Measurements from ENCODE around the gene HPCAL4. TPM values are rescaled to one million over a fixed set of nuclear protein-coding genes. Genes with fewer than 3 reads are reported as not detected.

HPCAL4 gene
- total RNA-seq, 1 experiment from 2014 or later, result 1.9 TPM

DNA sequence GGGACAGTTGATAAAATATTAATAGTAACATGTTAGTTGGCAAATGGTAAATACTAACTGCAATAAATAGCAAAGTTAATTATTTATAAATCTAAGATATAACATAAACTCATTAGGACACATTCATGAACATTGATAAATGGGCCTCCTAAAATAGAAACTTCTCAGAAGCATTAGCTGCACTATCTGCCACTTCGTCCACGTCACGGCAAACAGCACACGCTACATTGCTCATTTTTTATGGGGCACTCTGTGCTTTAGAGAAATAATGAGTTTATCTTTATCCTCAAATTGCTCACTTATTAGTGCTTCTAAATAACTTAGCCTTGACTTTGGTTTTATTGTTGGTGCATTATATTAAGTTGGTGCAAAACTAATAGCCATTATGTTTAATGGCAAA lies 16.3 kb upstream of the HPCAL4 start:
- DNase-seq (ENCODE audit: low spot score), result no peak
- in situ Hi-C loops (cut with HindIII; ENCODE audit: low sequenced_read_pairs), result no loop called here

DNA sequence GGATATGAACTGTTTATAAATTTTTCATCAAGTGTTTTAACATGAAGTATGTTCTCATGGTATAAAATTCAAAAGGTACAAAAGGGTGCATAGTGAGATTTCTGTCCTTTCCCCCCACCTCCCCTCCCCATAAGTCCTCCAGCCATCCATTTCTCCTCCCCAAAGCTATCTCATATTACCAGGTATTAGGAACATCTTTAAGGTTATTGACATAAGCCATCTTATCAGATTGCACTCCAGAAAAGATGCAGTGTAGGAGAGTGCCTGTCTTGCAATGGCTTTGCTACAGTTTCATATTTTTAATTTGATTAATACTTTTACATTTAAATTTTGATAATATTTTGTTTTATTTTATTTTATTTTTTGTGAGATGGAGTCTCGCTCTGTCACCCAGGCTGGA lies 13.5 kb upstream of the HPCAL4 start:
- in situ Hi-C loops (cut with HindIII; ENCODE audit: low sequenced_read_pairs), result no loop called here
- no peak for DNase-seq (ENCODE audit: low spot score)

DNA sequence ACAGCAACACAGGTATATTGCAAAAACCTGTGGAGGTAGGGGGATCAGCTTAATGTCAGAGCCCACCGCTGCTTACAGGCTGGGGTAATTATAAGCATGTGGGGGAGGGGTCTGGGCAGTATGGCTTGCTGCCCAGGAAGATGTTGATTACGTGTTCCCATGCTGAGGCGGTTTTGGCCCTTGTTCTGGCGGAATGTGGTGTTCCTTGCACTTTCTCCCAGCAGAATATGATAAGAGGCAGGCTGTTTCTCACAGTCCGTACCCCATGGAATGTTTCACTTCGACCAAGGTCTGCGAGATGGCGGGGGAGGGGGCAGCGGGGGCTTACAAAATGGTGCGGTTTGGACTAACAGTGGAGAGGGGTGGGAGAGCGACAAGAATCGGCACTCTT lies 9.8 kb upstream of the HPCAL4 start:
- DNase-seq (ENCODE audit: low spot score), result peak; percentile 42
- in situ Hi-C loops (cut with HindIII; ENCODE audit: low sequenced_read_pairs), result no loop called here

DNA sequence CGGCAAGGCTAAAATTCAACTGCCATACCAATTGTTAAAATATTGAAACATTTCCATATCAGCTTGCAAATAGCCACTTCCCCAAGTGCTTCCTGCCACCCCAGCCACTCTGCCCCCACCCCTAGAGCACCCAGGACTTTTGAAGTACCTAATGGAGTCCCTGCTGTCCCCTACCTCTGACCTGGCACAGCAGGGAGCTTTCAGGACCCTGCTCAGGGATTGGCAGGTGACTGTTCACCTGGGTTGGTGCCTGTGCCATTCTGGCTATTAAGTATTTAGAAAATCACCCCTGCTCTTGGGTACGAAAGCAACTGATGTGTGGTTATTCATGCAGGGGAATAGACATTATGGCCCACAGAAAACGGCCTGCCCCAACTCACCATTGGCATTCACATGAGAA lies 9.1 kb upstream of the HPCAL4 start:
- DNase-seq (ENCODE audit: low spot score), result no peak
- in situ Hi-C loops (cut with HindIII; ENCODE audit: low sequenced_read_pairs), result no loop called here

DNA sequence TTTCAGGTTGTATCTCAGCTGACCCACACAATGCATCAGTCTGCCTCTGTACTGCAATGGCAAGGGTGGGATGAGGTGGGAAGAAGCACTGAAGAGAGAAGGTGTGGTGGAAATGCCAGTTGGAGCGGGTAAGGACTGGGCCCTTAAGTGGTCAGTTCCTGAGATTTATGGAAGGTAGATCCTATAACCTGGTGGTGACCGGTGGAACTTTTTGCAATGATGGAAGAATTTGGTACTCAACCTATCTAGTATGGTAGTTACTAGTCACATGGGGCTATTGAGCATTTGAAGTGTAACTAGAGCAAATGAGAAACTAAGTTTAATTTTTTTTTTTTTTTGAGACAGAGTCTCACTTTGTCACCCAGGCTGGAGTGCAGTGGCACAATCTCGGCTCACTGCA lies 8.2 kb upstream of the HPCAL4 start:
- no peak for DNase-seq (ENCODE audit: low spot score)
- in situ Hi-C loops (cut with HindIII; ENCODE audit: low sequenced_read_pairs), result no loop called here

DNA sequence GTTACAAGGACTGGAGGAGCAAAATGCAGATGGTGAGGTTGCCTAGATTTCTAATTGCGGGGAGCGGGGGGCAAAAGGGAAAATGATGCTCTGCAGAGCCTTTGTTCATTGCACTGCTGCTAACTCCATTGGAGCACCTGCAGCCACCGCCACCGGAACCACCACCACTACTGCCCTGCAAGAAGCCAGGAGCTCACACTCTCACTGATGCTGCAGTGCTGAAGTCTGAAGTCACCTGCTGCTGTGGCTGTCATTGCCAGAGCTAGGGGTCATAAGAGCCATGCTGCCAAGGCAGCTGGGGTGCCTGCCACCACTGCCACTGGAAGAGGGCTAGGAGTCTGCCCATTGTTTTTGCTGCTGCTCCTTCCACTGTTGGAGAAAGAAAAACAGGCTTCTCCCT lies 7.3 kb upstream of the HPCAL4 start:
- no peak for DNase-seq (ENCODE audit: low spot score)
- in situ Hi-C loops (cut with HindIII; ENCODE audit: low sequenced_read_pairs), result no loop called here

GRCh38 chr1:39696448-39696847 lies 5.2 kb upstream of the HPCAL4 start:
- no peak for DNase-seq (ENCODE audit: low spot score)
- in situ Hi-C loops (cut with HindIII; ENCODE audit: low sequenced_read_pairs), result no loop called here

DNA sequence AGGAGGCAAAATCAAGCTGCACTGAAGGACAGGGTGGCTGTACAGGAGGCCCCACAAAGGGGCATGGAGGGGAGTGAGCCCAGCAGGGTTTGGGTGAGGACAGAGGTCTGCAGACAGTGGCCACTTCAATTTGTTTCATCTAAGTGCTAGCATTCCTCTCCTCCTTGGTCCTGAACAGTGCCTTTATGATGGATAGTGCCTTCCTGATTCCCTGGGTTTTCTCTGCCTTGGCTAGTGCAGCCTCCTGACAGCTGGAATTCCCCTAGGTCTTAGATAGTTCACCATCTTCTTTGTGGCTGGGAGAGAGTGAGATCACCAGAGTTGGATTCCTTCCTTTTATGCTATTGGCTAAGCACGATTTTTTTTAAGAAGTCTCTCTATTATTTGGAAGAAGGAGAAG lies 3.8 kb upstream of the HPCAL4 start:
- no peak for DNase-seq (ENCODE audit: low spot score)
- in situ Hi-C loops (cut with HindIII; ENCODE audit: low sequenced_read_pairs), result no loop called here

DNA sequence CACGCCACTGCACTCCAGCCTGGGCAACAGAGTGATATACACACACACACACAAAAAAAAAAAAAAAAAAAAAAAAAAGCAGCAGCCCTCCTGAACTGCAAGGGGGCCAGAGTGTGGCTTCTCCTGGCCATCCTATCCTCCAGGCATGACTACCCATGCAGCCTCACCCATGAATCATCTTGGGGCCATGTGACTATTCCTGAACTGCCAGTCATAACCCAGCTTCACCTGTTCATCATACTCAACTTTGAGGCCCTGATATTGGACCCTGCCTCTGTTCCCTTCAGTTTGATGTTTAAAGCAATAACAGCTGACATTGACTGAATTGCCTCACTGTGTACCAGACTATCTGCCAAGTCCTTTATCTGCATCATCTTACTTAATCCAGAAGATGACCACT lies 2.8 kb upstream of the HPCAL4 start:
- DNase-seq (ENCODE audit: low spot score), result no peak
- in situ Hi-C loops (cut with HindIII; ENCODE audit: low sequenced_read_pairs), result no loop called here

DNA sequence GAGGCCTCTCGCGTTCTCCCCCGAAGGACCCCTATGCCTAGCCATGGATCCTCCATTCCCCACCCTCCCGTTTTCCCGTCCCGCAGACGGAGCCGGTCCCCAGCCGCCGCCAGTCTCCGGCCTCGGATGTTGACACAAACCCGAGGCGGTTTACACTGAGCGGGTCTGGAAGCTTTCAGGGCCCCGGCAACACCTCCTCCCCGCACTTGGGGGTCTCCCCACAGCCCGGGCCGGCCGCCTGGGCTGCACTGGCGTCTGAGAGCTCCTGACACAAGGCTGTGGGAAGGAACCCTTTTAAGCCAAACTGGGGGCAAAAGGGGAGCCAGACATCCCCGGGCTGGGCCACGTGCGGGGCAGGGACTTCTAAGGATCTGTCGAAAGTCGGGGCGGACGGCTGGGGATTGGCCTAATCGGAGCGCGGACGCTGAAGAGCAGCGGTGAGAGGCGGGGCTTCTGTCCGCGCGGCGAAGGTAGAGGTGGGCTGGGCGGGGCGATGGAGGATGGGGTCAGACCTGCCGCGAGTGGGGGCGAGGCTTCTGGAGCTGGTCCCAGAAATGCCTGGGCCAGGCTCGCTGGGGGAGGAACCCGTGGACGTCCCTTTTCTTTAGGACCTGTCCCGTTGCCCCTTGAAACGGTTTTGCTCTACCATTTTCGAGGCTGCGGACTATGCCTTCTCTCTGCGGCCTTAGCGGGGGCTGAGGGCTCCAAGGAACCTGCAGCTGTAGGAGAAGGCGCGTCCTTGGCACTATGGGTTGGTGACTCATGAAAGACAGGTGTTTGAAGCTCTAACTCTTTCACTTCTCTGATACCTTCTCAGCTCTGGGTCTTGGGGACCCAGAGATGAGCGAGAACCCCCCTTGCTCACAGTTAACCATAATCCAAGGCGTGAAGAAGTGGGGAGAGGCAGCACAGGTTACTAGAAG lies 1.2 kb upstream of the HPCAL4 start:
- DNase-seq (ENCODE audit: low spot score), result peak; percentile 25
- in situ Hi-C loops (cut with HindIII; ENCODE audit: low sequenced_read_pairs), result no loop called here

- in situ Hi-C loops (cut with HindIII; ENCODE audit: low sequenced_read_pairs), result no loop called here
- no peak for DNase-seq (ENCODE audit: low spot score)
Measured at GRCh38 chr1:39690794-39691382, 345 bp downstream of the HPCAL4 start.

DNA sequence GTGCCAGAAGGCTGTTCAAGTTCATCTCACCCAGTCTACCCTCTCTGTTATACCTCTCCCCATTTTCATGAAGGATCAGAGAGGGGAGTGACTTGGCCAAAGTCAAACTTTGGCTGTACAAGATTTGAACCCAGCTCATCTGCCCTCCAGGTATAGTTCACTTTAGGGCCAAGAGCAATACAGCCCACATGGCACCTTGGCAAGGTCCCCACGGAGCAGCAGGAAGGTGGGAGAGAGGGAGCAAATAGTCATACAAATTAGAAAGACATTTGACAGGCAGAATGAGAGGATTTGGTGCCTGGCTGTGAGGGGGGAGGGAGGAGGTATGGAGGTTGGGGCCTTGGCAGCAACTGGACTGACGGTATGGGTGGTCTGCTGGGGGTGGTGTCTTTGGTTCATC lies 1.0 kb downstream of the HPCAL4 start:
- in situ Hi-C loops (cut with HindIII; ENCODE audit: low sequenced_read_pairs), result no loop called here
- DNase-seq (ENCODE audit: low spot score), result peak; percentile 57

DNA sequence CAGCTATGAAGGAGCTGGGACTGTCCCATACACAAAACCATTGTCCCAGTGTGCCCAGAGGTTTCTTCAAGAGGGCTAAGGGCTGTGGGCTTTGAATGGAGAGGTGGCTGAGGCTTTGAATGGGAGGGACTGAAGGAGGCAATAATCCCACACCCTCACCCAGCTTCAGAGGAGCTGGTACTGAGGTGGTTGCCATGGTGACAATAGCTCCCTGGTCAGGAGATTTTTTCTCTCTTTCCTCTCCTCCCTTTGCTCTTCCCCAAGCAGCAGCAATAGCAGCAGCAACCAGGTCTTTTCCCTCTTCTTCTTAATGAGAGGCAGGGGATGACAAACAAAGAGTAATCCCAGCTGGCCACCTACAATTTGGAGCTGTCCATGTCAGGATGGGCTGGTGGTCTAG lies 1.6 kb downstream of the HPCAL4 start:
- in situ Hi-C loops (cut with HindIII; ENCODE audit: low sequenced_read_pairs), result no loop called here
- DNase-seq (ENCODE audit: low spot score), result peak; percentile 89

DNA sequence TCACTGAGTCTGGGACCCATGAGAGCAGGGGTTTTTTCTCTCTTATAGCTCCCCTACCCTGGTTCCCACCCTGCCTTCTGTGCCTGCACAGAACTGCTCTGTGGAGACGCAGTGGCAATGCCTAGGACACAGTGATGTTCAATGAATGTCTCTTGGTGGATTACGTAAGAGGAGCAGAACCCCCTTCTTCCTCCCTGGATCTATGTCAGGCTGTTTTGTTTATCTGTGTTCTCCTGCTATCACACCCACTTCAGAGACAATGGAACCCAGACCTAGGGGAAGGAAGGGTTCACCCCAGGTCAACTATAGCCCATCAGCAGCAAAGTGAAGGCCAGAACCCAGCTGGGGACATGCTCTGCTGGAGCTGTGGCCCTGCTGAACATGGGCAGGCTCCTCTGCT lies 2.0 kb downstream of the HPCAL4 start:
- in situ Hi-C loops (cut with HindIII; ENCODE audit: low sequenced_read_pairs), result no loop called here

GRCh38 chr1:39688706-39689105 lies 2.5 kb downstream of the HPCAL4 start:
- DNase-seq (ENCODE audit: low spot score), result peak; percentile 37
- in situ Hi-C loops (cut with HindIII; ENCODE audit: low sequenced_read_pairs), result no loop called here

More for the DNA sequence above, 2.0 kb downstream of the HPCAL4 start:
- DNase-seq (ENCODE audit: low spot score), result peak; percentile 77

DNA sequence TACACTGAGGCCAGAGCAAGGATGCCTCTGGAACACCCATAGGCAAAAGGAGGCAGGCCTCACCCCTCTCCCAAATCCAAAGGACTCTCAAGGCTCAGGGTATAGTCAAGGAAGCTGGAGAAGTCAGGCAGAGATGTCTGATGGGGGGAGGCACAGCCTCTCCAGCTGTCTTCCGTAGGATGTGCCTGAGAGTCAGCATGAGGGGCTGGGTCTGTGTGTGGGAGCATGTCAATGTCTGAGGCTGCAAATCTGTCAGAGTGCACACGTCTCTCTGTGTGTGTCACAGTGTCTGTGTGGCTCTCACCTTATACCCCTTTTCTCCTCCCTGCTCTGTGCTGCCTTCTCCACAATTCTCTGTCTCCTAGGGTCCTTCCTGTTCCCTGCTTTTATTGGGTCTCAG lies 4.0 kb downstream of the HPCAL4 start:
- in situ Hi-C loops (cut with HindIII; ENCODE audit: low sequenced_read_pairs), result no loop called here

DNA sequence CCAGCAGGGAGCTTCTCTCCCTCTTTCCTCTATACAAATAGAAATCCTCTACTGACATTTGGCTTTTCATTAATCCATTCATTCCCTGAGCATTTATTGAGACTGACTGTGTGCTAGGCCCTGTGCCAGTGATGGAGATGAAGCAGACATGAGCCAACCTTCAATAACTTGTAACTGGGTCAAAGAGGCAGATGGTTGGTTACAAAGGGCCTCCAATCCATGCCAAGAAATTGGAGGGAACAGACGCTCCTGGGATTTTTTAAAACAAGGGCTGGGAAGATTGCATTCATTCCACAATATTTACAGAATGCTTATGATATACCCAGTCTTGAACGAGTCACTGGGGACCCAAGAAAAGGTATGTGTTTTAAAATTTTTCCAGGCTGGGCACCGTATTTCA lies 6.2 kb downstream of the HPCAL4 start:
- in situ Hi-C loops (cut with HindIII; ENCODE audit: low sequenced_read_pairs), result no loop called here
- peak; percentile 98 for DNase-seq (ENCODE audit: low spot score)

More for the DNA sequence above, 4.0 kb downstream of the HPCAL4 start:
- DNase-seq (ENCODE audit: low spot score), result peak; percentile 23

- no peak for DNase-seq (ENCODE audit: low spot score)
- in situ Hi-C loops (cut with HindIII; ENCODE audit: low sequenced_read_pairs), result no loop called here
Measured at GRCh38 chr1:39684313-39684664, 6.9 kb downstream of the HPCAL4 start.

DNA sequence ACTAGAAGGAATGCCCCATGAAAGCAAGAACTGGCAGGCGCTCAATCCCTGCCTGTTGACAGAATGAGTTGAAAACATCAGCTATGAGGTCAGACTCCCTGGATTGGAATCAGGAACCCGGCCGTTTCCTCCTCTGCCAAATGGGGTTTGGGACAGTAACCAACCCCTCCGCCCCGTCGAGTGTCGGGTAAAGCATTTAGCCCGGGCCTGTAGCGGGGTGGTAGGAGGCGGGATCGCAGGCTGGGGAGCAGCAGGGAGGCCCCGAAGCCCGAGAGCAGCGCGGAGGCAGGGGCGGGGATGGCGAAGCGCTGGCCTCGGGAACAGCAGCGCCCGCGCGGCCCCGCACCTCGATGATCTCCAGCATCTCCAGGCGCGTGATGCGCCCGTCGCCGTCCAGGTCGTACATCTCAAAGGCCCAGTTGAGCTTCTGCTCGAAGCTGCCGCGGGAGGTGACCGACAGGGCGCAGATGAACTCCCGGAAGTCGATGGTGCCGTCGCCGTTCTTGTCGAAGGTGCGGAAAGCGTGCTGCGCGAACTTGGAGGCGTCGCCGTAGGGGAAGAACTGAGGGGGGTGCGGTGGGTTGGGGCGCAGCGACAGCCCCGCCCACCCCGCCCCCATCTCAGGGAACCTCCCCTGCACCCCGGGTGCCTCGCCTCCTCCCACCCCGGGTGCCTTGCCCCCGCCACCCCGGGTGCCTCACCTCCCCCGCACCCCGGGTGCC lies 7.5 kb downstream of the HPCAL4 start:
- in situ Hi-C loops (cut with HindIII; ENCODE audit: low sequenced_read_pairs), result no loop called here
- DNase-seq (ENCODE audit: low spot score), result peak; percentile 43

- DNase-seq (ENCODE audit: low spot score), result no peak
- in situ Hi-C loops (cut with HindIII; ENCODE audit: low sequenced_read_pairs), result no loop called here
Measured at GRCh38 chr1:39681999-39682398, 9.2 kb downstream of the HPCAL4 start.
